ENCODE results near the gene ERC1. TPM values are rescaled to one million over a fixed set of nuclear protein-coding genes. Genes with fewer than 3 reads are reported as not detected.

The ERC1 gene
- total and polyA plus RNA-seq, 2 donors (not counting 1 experiment from before 2014, with no cell fraction given), result 19.7 to 34.5 TPM

DNA sequence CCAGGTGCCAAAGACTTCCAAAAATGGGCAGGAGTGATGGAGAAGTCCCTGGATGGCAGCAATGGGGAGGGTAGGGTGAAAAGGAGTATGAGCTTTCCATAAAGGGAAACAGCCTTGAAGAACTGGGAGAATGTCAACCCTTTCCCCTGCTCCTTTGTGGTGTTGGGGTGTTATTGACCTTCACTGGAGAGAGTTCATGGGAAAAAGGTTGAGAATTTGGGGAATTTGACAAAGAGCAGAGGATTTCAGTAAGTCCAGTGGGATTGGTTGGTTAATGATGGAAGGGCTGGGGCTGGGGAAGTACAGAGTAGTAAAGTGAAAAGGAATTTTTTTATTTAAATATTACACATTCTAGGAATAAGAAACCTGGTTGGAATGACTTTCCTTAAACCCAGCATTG lies 116.6 kb downstream of the ERC1 start:
- H3K4me1 ChIP-seq (ENCODE audit: control insufficient read depth, extremely low read depth, insufficient read depth, low read length), result no peaks in the 10 kb centered on the region
- H2AFZ ChIP-seq (ENCODE audit: low read length), result no peak overlapping the region
- H3K27me3 ChIP-seq (ENCODE audit: control insufficient read depth, insufficient read depth, low read length), result no peaks in the 10 kb centered on the region
- no peak overlapping the region for H3K4me3 ChIP-seq (replicated peaks in 1 of 4; ENCODE audit: control extremely low read depth in 1 of 4, insufficient read depth in 1 of 4, low read depth in 3 of 4, low read length in 4 of 4)
- TF ChIP-seq, protein P1, sequence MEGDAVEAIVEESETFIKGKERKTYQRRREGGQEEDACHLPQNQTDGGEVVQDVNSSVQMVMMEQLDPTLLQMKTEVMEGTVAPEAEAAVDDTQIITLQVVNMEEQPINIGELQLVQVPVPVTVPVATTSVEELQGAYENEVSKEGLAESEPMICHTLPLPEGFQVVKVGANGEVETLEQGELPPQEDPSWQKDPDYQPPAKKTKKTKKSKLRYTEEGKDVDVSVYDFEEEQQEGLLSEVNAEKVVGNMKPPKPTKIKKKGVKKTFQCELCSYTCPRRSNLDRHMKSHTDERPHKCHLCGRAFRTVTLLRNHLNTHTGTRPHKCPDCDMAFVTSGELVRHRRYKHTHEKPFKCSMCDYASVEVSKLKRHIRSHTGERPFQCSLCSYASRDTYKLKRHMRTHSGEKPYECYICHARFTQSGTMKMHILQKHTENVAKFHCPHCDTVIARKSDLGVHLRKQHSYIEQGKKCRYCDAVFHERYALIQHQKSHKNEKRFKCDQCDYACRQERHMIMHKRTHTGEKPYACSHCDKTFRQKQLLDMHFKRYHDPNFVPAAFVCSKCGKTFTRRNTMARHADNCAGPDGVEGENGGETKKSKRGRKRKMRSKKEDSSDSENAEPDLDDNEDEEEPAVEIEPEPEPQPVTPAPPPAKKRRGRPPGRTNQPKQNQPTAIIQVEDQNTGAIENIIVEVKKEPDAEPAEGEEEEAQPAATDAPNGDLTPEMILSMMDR (conservative IDR thresholded peaks at IDR 0.05 in 1 of 2, IDR thresholded peaks at IDR 0.05 in 1 of 2; ENCODE audit: low read depth in 1 of 2, low read length in 2 of 2), result no peak
- no peak for TF ChIP-seq EZH2 (IDR thresholded peaks at IDR 0.05; ENCODE audit: low read length, missing control alignments)
- H3K9me3 ChIP-seq (ENCODE audit: control insufficient read depth, insufficient read depth, low read depth, low read length), result no peaks in the 10 kb centered on the region
- H3K27ac ChIP-seq (ENCODE audit: insufficient read depth, low read length), result no peak overlapping the region
- H3K9ac ChIP-seq (ENCODE audit: insufficient read depth, low read length), result no peak overlapping the region
- no peaks in the 10 kb centered on the region for H3K79me2 ChIP-seq (ENCODE audit: control insufficient read depth, insufficient read depth, low read length)
- no peak overlapping the region for H3K4me2 ChIP-seq (ENCODE audit: extremely low read depth, insufficient read depth, low read length)
- DNase-seq (ENCODE audit: low read depth in 2 of 2), result no peak
- no peaks in the 10 kb centered on the region for H4K20me1 ChIP-seq (ENCODE audit: control insufficient read depth, extremely low read depth, insufficient read depth, low read length)
- H3K36me3 ChIP-seq (ENCODE audit: control insufficient read depth, insufficient read depth, low read length), result no peaks in the 10 kb centered on the region

DNA sequence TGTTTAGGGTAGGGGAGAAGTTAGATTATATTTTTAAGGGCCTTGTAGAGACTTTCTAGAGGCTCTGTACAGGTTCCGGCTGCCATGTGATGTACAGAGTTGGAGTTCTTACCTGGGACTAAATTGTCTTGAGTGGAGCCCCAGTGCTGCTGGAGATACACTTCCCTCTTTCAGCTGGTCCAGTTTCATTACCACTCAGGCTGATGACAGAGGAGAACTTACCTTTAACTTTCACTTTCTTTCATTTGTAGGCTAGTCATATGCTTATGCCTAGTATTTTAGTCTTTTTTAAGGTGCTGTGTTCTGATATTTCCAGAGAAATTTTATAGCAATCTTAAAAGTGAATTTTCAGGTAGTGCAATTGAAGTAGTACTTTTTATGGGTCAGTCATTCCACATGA lies 117.3 kb downstream of the ERC1 start:
- H2AFZ ChIP-seq (ENCODE audit: low read length), result no peak overlapping the region
- H3K4me2 ChIP-seq (ENCODE audit: extremely low read depth, insufficient read depth, low read length), result no peak overlapping the region
- no peaks in the 10 kb centered on the region for H3K79me2 ChIP-seq (ENCODE audit: control insufficient read depth, insufficient read depth, low read length)
- no peaks in the 10 kb centered on the region for H3K4me1 ChIP-seq (ENCODE audit: control insufficient read depth, extremely low read depth, insufficient read depth, low read length)
- no peak overlapping the region for H3K4me3 ChIP-seq (replicated peaks in 1 of 4; ENCODE audit: control extremely low read depth in 1 of 4, insufficient read depth in 1 of 4, low read depth in 3 of 4, low read length in 4 of 4)
- no peaks in the 10 kb centered on the region for H3K36me3 ChIP-seq (ENCODE audit: control insufficient read depth, insufficient read depth, low read length)
- H3K27ac ChIP-seq (ENCODE audit: insufficient read depth, low read length), result no peak overlapping the region
- DNase-seq (ENCODE audit: low read depth in 2 of 2), result no peak
- H3K27me3 ChIP-seq (ENCODE audit: control insufficient read depth, insufficient read depth, low read length), result no peaks in the 10 kb centered on the region
- no peaks in the 10 kb centered on the region for H3K9me3 ChIP-seq (ENCODE audit: control insufficient read depth, insufficient read depth, low read depth, low read length)
- H3K9ac ChIP-seq (ENCODE audit: insufficient read depth, low read length), result no peak overlapping the region
- H4K20me1 ChIP-seq (ENCODE audit: control insufficient read depth, extremely low read depth, insufficient read depth, low read length), result no peaks in the 10 kb centered on the region
- TF ChIP-seq, protein P1 (conservative IDR thresholded peaks at IDR 0.05 in 1 of 2, IDR thresholded peaks at IDR 0.05 in 1 of 2; ENCODE audit: low read depth in 1 of 2, low read length in 2 of 2), result no peak
- TF ChIP-seq EZH2 (IDR thresholded peaks at IDR 0.05; ENCODE audit: low read length, missing control alignments), result no peak

- DNase-seq (ENCODE audit: low read depth in 2 of 2), result peak; percentile 49 to 78
Measured at GRCh38 chr12:1115484-1116231, 124.6 kb downstream of the ERC1 start.

More at GRCh38 chr12:1115484-1116231, 124.6 kb downstream of the ERC1 start:
- TF ChIP-seq EZH2 (IDR thresholded peaks at IDR 0.05; ENCODE audit: low read length, missing control alignments), result no peak
- TF ChIP-seq, protein P1 (conservative IDR thresholded peaks at IDR 0.05 in 1 of 2, IDR thresholded peaks at IDR 0.05 in 1 of 2; ENCODE audit: low read depth in 1 of 2, low read length in 2 of 2), result no peak
- no peaks in the 10 kb centered on the region for H3K27me3 ChIP-seq (ENCODE audit: control insufficient read depth, insufficient read depth, low read length)
- no peak overlapping the region for H3K9ac ChIP-seq (ENCODE audit: insufficient read depth, low read length)
- no peaks in the 10 kb centered on the region for H3K36me3 ChIP-seq (ENCODE audit: control insufficient read depth, insufficient read depth, low read length)
- no peaks in the 10 kb centered on the region for H4K20me1 ChIP-seq (ENCODE audit: control insufficient read depth, extremely low read depth, insufficient read depth, low read length)
- H2AFZ ChIP-seq (ENCODE audit: low read length), result no peak overlapping the region
- H3K9me3 ChIP-seq (ENCODE audit: control insufficient read depth, insufficient read depth, low read depth, low read length), result no peaks in the 10 kb centered on the region
- no peak overlapping the region for H3K27ac ChIP-seq (ENCODE audit: insufficient read depth, low read length)
- H3K4me2 ChIP-seq (ENCODE audit: extremely low read depth, insufficient read depth, low read length), result peak overlapping the region; percentile 68
- no peaks in the 10 kb centered on the region for H3K79me2 ChIP-seq (ENCODE audit: control insufficient read depth, insufficient read depth, low read length)
- no peak overlapping the region for H3K4me3 ChIP-seq (replicated peaks in 1 of 4; ENCODE audit: control extremely low read depth in 1 of 4, insufficient read depth in 1 of 4, low read depth in 3 of 4, low read length in 4 of 4)
- peaks cover 2% of the 10 kb centered on the region for H3K4me1 ChIP-seq (ENCODE audit: control insufficient read depth, extremely low read depth, insufficient read depth, low read length)
